Parathyroid adenoma (tissue), 2 donors: ENCODE data around the gene POU3F1.

ENCODE experiments used
- H2AFZ ChIP-seq: fragments of 300-600 bp; sonication (generic); one replicate; pipeline ENCODE4 v1.7.0; 2017; ENCODE audit warnings: antibody characterized with exemption, mild to moderate bottlenecking
- H3K27ac ChIP-seq: fragments of 300-600 bp; sonication (generic); one replicate; pipeline ENCODE4 v1.7.0; 2017
- H3K27me3 ChIP-seq: fragments of 300-600 bp; sonication (generic); one replicate; pipeline ENCODE4 v1.7.0; 2017; ENCODE audit warnings: low read length; ENCODE audit not compliant: control insufficient read depth, insufficient read depth
- H3K36me3 ChIP-seq: fragments of 300-600 bp; sonication (generic); one replicate; pipeline ENCODE4 v1.7.0; 2017; ENCODE audit warnings: low read length; ENCODE audit not compliant: control insufficient read depth, insufficient read depth
- H3K4me1 ChIP-seq: fragments of 300-600 bp; sonication (generic); one replicate; pipeline ENCODE4 v1.7.0; 2017; ENCODE audit warnings: control low read depth
- H3K4me2 ChIP-seq: fragments of 300-600 bp; sonication (generic); one replicate; pipeline ENCODE4 v1.7.0; 2017; ENCODE audit warnings: low read length
- H3K4me3 ChIP-seq: fragments of 300-600 bp; sonication (generic); one replicate; pipeline ENCODE4 v1.7.0; 2017; ENCODE audit warnings: low read depth, low read length
- H3K79me2 ChIP-seq: fragments of 300-600 bp; sonication (generic); one replicate; pipeline ENCODE4 v1.7.0; 2017; ENCODE audit warnings: control low read depth
- H3K9ac ChIP-seq: fragments of 300-600 bp; sonication (generic); one replicate; pipeline ENCODE4 v1.7.0; 2017; ENCODE audit warnings: mild to moderate bottlenecking
- H3K9me3 ChIP-seq: fragments of 300-600 bp; sonication (generic); one replicate; pipeline ENCODE4 v1.7.0; 2017; ENCODE audit warnings: low read length; ENCODE audit not compliant: control insufficient read depth
- CTCF ChIP-seq: fragments of 300-600 bp; sonication (generic); IDR thresholded peaks from one replicate; pipeline ENCODE4 v1.7.0; 2017; ENCODE audit warnings: antibody characterized with exemption, mild to moderate bottlenecking
- donor health status: primary hyperparathyroidism.

The POU3F1 gene

GRCh38 chr1:38059635-38060250, 13.2 kb upstream of the POU3F1 start:
- Histone ChIP-seq H3K27ac (no peak overlapping the region), H3K36me3 (no peaks in the 10 kb centered on the region), H3K9ac (no peak overlapping the region), H3K9me3 (no peaks in the 10 kb centered on the region), H2AFZ (no peak overlapping the region), H3K4me3 (no peak overlapping the region), H3K79me2 (no peaks in the 10 kb centered on the region), H3K27me3 (no peaks in the 10 kb centered on the region), H3K4me1 (no peaks in the 10 kb centered on the region), H3K4me2 (no peak overlapping the region)
- TF ChIP-seq CTCF = no peak

- H3K27ac ChIP-seq = no peak overlapping the region
- no peaks in the 10 kb centered on the region for H3K4me1 ChIP-seq
- TF ChIP-seq CTCF = no peak
- H3K79me2 ChIP-seq = no peaks in the 10 kb centered on the region
- no peak overlapping the region for H3K4me3 ChIP-seq
- no peaks in the 10 kb centered on the region for H3K27me3 ChIP-seq
- no peak overlapping the region for H3K4me2 ChIP-seq
- H3K9ac ChIP-seq = no peak overlapping the region
- no peak overlapping the region for H2AFZ ChIP-seq
- H3K36me3 ChIP-seq = no peaks in the 10 kb centered on the region
- H3K9me3 ChIP-seq = no peaks in the 10 kb centered on the region
These were observed 9.4 kb upstream of the POU3F1 start for GRCh38 chr1:38055965-38056364.

GRCh38 chr1:38055398-38055797, 8.8 kb upstream of the POU3F1 start:
- H2AFZ ChIP-seq = no peak overlapping the region
- no peaks in the 10 kb centered on the region for H3K36me3 ChIP-seq
- H3K9ac ChIP-seq = no peak overlapping the region
- H3K4me1 ChIP-seq = no peaks in the 10 kb centered on the region
- H3K79me2 ChIP-seq = no peaks in the 10 kb centered on the region
- H3K27ac ChIP-seq = no peak overlapping the region
- no peak for TF ChIP-seq CTCF
- no peak overlapping the region for H3K4me2 ChIP-seq
- no peaks in the 10 kb centered on the region for H3K9me3 ChIP-seq
- no peak overlapping the region for H3K4me3 ChIP-seq
- no peaks in the 10 kb centered on the region for H3K27me3 ChIP-seq

- H3K27me3 ChIP-seq = no peaks in the 10 kb centered on the region
- H3K79me2 ChIP-seq = no peaks in the 10 kb centered on the region
- no peak for TF ChIP-seq CTCF
- H3K4me1 ChIP-seq = no peaks in the 10 kb centered on the region
- H3K4me2 ChIP-seq = no peak overlapping the region
- no peaks in the 10 kb centered on the region for H3K9me3 ChIP-seq
- H3K36me3 ChIP-seq = no peaks in the 10 kb centered on the region
- H3K27ac ChIP-seq = no peak overlapping the region
- no peak overlapping the region for H3K9ac ChIP-seq
- H2AFZ ChIP-seq = no peak overlapping the region
- no peak overlapping the region for H3K4me3 ChIP-seq
These were observed 7.0 kb upstream of the POU3F1 start for GRCh38 chr1:38053416-38054091.
